Frontal cortex (tissue), 4 donors: Measurements from ENCODE around the gene CCDC110. TPM values are rescaled to one million over a fixed set of nuclear protein-coding genes. Genes with fewer than 3 reads are reported as not detected.

ENCODE experiments used
- DNase-seq, 2 donors: peaks; one replicate each; pipeline ENCODE4 v3.0.0; 2012; ENCODE audit warnings: low spot score in 2 of 2
- FAIRE-seq: peaks from 2 replicates; lab custom pipeline; 2012; peaks lifted over from hg19 to GRCh38; lab: Jason Lieb, UNC
- total RNA-seq: library from RNA; depleted of rRNA; stranded (reverse); fragments of >200 nt; gene quantifications from one replicate; pipeline ENCODE4 v1.2.3, GENCODE V29; 2014
- donor health status: control.
- donor health status: control.
- donor health status: control.

CCDC110 gene
- total RNA-seq, 1 donor from 2014 or later: 0.41 TPM

DNA sequence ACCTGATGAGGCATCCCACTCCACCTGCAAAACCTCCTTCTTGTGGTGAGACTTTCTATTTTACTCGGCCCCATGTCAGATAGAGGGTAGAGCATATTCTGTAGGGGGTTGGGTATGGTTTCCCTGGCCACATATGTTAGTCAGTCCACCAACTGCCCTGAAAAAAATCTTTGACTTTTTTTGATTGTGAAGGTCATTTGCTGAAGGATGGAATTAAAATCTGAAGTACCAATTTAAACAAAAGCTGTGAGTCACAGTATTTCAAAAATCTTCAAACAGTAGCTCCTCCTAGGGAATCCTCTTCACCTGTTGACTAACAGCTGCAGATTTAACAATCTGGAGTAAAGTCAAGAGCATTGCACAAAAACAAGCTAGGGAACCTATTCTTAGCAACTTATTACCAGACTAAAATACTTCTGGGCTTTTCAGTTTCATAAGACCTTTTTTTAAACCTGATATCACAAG, 8.0 kb upstream of the CCDC110 start:
- no peak for FAIRE-seq
- no peak for DNase-seq

DNA sequence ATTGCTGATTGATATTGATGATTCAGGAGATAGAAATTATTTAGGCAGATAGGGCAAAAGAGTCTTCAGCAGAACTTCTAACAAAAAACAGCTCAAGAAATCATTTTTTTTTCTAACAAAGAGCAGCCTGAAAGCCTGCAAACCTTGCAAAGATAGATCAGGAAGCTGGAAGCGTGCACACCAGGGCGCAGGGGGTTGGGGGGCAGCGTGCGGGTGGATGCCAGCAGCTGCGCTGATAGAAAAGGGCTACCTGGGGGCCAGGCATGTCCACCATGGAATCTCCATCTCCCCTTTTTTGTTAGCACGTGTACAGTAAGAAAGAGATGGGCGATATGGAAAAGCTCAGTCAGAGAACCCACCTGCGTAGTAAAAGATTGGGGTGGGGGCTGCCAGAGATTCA, 1.7 kb upstream of the CCDC110 start:
- no peak for FAIRE-seq

DNA sequence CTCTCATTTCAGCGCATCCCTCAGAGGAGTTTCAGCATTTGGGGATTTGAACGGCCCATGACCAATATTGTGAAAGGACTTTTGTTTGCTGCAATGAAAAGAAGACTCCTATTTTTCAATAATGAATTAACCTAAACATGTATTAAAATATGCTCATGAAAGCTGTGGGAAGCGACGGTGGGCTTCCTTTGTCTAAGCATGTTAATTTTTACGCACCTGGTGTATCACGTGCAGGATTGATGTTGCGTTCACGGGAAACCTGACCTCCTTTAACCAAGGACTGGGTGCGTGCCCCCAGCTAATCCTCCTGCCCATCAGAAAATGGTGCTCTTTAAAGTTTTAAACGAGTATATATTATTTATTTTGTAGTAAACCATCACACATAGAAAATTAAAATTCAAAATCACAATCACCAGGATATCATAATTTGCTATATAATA, 590 bp upstream of the CCDC110 start:
- DNase-seq (no peak), FAIRE-seq (no peak)

More for the DNA sequence above, 1.7 kb upstream of the CCDC110 start:
- DNase-seq: no peak

DNA sequence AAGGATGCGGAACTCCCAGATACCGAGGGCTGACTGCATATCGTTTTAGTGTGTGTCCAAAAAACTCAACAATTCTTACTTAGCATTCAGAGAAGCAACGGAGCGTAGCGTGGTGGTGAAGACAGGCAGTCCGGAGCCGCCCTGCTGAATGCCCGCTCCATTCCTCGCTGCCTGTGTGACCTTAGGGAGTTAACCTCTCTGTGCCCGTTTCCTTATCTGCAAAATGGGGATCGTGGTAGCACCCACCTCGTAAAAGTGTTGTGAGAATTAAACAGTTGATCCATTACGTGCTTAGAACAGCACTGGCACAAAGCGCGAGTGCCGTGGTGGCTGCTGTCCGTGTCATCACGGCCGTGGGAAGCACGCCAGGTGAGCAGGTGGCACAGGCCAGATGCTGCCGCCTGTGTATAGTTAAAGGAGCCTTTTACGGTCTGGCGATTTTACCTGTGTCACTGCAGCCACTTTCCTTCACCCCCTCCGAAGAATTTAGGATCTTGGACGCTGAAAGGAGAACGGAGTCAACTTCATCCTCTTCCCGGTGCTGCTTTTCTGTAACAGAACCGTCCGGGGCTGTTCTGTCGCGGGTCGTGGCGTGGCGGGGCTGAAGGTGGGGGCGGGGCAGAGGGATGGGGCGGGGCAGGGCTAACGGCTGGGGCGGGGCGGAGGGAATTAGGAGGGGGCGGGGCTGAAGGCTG, 885 bp downstream of the CCDC110 start:
- DNase-seq: no peak

DNA sequence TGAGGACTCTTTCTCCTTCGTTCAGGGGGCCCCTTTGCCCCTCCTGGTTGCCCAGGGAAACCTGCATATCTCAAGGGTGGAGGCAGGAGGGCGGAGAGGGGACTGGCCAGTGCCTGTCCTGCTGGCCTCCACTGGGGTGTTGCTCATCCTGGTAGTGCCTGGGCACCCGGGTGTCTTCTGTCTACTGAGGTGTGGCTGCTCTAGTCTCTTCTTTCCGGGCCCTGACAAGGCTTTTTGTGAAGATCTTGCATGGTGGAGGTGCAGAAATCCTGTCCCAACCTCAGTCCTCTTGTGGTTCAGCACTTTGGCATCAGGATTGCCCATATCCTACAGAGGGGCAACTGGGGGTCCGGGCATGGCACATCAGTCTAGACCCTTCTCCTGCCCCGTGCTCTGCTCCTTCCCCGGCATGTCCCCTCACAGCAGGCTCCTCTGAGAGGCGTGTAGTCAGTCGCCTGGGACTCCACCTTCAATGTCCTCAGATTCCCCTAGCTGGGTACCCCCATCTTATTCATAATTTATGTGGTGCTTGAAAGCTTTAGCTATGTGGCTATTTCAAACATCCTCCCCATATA, 1.9 kb downstream of the CCDC110 start:
- FAIRE-seq: no peak
- no peak for DNase-seq

More for the DNA sequence above, 885 bp downstream of the CCDC110 start:
- no peak for FAIRE-seq

DNA sequence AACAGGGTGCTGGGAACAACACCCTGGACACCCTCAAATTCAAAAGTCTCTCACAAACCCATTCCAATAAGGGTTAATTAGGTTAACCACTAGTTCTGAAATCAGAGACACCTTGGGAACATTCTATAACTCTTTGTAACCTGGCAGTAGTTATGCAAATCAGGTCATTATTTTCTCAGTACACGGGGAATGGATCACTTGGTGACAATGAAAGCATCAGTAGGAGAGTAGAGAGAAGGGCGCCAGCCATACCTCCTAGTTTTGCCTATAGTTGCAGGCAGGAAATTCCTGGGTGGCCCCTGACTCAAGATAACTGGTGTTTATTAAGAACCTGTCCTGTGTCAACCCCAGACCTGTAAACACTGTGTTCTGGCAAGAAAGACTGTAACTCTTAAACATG, 2.5 kb downstream of the CCDC110 start:
- DNase-seq (no peak), FAIRE-seq (no peak)

DNA sequence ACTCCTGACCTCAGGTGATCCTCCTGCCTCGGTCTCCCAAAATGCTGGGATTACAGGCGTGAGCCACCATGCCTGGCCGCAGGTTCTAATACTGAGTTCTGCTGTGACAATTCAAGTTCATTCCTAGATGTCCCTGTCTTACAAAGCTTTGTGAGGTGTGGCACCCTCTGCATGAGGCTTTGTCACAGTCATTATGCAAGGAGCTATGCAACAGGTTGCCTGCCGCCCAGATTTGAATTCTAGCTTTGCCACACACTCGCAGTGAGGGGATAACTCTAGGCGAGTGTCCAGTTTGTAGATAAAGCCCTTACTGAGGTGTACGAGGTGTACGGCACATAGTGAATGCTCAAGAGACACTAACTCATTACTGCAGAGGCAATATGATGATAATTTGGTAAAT, 3.5 kb downstream of the CCDC110 start:
- DNase-seq: no peak
- FAIRE-seq: no peak

DNA sequence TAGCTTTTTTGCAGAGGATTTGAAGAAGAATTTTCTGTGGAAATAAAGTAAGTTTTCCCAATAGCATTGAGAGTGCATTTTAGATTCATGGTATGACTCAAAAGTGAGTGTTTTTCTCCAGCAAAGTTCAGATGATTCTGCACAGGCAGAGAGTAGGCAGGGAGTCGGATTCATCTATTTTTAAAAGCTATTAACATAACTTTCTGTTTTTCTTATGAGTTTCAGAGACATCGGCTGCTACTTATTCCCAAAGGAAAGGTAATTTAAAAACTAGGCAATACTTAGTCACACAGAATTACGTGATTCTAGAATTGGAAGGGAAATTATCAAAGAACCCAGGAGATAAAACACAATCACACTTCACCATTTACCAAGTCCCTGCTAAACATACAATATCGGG, 4.4 kb downstream of the CCDC110 start:
- DNase-seq (no peak), FAIRE-seq (no peak)

DNA sequence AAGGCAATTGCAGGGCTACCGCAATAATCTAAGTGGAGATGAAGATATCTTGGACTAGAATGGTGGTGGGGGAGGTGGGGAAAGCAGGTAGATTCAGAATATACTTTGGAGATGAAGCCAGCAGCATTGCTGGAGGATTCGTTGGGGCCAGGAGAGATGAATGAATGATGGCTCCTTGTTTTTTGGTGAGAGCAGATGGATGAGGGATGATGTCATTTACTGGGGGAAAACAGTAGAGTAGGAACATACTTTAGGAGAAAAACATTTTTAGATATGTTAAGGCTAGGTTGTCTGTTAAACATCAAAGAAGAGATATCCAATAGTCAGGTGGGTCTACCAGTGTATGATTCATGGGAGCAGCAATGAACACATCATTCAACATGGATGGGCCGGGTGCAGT, 5.8 kb downstream of the CCDC110 start:
- no peak for FAIRE-seq

DNA sequence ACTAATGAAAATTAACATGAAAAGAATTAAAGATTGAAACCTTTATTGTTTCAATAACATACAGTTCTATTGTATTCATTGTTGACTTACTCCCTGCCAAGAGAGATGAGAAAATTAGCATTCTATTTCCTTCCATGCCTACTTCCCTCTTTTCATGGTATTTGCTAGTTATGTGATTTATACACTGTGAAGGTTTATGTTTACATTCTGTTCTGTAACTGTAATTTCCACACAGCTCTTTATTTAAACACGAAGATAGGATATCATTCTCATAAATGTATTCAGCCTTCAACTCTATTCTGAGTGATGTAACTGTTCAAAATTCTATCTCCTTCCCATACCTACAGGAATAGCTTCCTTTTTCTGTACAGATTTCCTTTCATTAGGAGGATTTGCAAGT, 6.6 kb downstream of the CCDC110 start:
- DNase-seq (no peak), FAIRE-seq (no peak)

More for the DNA sequence above, 5.8 kb downstream of the CCDC110 start:
- no peak for DNase-seq

DNA sequence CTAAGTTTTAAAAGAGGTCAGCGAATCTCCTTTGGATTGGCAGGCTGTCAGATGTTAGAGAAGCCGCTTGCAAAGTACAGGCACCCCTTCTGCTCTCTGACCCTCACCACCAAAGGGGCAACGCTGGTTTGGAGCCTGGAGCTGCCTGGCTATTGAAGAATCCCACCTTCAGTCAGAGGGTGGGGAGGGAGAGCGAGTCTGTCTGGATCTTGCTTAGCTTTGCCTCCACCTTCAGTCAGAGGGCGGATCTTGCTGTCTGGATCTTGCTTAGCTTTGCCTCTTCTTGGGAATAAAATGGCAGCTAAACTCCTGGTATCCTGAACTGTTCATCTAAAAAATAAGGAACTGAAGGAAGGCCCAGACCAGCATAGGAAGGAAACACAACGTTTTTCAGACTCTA, 7.3 kb downstream of the CCDC110 start:
- DNase-seq (no peak), FAIRE-seq (no peak)

DNA sequence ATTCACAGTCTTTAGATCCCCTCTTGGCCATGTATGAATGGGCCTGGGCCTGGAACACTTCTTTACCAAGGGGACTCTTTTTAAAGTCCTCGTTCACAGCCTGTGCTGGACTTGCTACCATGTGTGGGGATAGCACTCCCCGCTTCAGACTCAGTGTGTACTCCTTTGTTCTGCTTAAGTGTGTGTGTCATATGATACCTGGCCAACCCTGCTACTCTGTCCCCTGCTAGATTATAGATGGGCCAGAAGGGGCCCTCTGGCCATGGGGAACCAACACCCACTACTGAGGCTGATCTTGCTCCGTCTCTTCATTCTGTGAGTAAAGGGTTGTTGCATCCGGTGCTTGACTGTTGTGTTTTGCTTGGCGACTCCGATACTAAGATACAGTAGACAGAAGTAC, 8.0 kb downstream of the CCDC110 start:
- FAIRE-seq (no peak), DNase-seq (no peak)

DNA sequence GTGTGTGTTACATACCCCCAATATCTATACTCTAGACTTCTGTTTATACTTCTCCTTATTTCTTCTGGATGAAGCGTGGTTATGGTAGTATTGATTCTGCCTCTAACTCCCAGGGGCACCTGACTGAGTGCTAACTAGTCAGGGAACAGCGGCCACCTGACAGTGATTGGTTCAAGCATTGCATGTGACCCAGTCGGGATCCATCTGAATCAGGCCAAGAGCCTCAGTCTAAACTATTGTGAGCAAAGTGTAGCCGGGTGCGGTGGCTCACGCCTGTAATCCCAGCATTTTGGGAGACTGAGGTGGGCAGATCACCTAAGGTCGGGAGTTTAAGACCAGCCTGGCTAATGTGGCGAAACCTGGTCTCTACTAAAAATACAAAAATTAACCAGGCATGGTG, 10.0 kb downstream of the CCDC110 start:
- no peak for DNase-seq
- FAIRE-seq: no peak

DNA sequence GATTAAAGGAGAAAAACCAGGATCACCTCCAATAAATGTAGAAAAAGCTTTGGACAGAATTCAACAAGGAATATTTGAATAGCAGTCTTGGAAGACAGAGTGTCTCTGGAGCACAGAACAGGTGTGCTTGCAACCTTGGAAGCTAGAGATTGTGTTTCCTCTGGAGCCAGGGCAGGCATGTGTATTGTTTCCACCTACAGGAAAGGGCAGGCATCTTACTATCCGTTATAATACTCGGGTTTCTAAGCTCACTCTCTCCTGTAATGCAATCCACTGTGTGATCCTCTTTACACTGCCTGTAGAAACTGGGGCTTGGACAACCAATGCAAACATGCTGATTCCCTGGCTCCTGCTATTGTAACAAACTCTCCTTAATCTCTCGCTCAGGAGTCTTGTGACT, 14.4 kb downstream of the CCDC110 start:
- FAIRE-seq (no peak), DNase-seq (no peak)

DNA sequence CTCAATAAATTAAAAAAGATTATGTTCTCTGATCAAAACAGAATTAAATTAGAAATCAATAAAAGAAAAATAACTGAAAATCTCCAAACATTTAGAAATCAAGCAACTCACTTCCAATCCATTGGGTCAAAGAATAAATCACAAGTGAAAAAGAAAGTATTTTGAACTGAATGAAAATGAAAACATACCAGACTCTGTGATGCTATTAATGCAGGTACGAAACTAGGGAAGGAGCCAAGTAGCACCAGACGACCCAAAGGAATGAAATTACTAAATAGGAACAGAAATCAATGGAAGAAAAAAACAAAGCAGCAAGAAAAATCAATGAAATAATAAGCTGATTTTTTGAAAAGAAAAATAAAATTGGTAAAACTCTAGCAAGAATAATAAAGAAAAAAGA, 15.4 kb downstream of the CCDC110 start:
- FAIRE-seq: no peak
- DNase-seq: no peak

DNA sequence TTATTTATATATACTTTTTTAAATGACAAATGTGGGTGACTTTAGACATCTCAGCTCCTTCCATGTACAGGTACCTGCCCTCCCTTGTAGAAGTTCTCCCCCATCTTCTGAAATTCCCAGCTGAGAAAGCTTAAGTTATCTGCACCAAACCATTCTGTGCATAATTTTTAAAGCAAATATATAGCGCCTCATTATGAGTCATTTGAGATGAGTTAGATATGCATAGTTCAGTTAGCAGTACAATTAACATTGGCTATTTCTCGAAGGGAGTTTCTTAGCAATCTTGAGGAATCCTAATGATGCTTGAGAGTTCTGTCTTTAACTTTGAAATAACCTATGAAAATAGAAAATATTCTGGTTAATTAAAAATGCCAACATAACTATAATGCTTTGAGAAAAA, 26.3 kb downstream of the CCDC110 start:
- DNase-seq (no peak), FAIRE-seq (no peak)

DNA sequence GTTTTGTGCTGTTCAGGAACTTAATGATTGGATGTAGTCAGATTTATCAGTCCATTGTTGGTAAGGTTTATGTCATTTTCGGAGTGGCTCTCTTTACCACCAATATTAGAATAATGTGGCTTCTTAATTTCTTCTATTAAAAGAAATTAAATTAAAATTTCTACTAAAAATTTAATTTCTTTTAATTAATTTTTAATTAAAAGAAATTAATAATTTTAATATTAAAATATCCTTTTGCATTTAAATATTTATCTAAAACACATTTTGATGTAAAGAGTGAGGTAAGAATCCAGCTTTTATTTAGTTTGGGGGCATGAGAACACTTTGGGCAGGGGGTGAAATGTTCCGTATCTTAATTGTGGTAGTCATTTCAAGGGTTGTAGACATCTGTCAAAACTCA, 30.1 kb downstream of the CCDC110 start:
- FAIRE-seq (peak; percentile 79), DNase-seq (no peak)

DNA sequence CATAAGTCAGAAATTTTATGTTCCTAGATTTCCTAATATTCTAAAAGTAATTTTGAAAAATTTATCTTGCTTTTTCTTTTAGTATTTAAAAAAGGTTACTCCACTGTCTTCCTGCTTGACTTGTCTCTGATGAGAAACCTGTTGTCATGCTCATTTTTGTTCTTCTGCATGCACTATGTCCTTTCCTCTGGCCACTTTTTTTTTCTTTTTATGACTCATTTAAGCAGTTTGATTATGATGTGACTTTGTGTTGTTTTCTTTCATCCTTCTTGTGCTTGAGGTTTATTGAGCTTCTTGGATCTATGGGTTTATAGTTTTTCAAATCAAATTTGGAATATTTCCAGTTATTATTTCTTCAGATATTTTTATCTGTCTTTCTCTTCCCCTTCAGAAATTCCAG, 33.7 kb downstream of the CCDC110 start:
- DNase-seq: no peak
- no peak for FAIRE-seq

DNA sequence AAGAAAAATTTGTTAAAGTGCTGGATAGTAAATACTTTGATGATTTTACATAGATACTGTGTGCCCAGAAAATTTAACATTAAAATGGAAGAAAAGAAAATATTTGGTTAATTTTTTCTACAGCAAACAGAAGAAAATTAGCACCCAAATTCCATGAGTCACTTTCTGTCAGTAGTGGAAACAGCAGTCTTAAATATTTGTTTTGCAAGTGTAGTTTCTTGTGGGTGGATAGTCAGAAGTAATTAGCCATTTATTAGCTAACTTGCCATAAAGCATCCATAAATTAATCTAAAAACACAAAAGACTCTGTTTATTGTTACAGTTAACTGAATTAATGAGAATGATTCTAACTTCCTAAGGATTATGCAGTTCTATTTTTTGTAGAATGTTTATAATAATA, 36.1 kb downstream of the CCDC110 start:
- no peak for DNase-seq
- no peak for FAIRE-seq

DNA sequence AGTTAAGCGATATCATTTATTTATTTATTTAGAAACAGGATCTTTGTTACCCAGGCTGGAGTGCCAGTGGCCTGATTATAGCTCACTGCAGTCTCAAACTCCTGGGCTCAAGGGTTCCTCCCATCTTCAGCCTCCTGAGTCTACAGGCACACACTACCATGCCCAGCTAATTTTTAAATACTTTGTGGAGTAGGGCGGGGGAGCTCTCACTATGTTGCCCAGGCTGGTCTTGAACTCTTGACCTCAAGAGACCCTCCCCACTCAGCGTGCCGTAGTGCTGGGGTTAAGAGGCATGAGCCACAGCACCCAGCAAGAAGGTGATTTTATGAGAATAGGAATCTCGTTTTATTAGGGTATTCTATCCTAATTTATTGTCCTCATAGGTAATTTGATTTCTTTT, 41.9 kb downstream of the CCDC110 start:
- FAIRE-seq (no peak), DNase-seq (no peak)

DNA sequence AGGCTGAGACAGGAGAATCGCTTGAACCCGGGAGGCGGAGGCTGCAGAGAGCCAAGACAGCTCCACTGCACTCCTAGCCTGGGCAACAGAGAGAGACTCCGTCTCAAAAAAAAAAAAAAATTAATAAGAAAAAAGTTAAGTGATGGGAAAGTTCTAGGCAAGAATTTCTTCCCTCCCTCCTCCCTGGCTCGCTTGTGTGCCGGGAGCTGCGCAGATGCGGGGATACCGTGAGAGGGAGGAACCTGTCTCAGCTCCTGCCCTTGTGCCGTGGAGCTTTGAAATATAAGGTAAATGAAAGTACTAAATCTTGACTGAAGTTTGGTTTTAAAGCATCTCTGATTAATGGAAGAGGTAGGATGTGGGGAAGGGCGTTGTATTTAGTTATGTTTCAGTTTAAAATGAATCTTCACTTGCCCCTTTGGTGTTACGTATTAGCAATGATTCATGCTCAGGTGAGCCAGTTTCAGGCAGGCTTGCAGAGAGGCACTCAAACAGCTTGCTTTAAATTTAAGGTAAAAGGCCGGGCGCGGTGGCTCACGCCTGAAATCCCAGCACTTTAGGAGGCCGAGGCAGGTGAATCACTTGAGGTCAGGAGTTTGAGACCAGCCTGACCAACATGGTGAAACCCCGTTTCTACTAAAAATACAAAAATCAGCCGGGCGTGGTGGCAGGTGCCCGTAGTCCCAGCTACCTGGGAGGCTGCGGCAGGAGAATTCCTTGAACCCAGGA, 44.4 kb downstream of the CCDC110 start:
- no peak for FAIRE-seq

More for the DNA sequence above, 44.4 kb downstream of the CCDC110 start:
- no peak for DNase-seq
